Measurements from ENCODE around the gene RXFP1.

DNA sequence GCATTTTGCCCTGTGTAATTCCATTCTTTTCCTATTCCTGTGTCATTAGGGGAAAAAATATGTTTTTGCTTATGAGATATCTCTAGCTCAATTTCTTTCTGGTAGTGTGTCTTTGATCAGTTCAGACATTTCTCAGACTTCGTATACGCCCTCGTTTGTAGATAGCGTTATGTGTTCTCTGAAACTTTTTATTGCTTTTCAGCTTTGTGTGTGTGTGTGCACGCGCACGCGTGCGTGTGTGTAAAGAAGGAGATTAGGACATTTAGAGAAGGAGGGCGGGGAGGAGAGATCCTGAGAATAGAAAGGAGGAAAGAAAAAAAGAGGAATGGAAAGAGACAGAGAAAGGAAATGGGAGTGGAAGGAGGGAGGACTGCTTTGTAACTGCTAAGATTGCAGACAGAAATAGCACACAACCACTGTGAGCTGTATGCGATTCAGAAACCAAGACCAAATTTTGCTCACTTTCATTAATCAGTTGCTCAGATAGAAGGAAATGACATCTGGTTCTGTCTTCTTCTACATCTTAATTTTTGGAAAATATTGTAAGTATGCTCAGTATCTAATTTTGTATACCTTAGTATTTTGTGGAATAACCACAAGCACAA lies at the start of gene RXFP1:
- no peak for TF ChIP-seq POLR2A (IDR thresholded peaks at IDR 0.05)
- no peak for TF ChIP-seq EP300 (IDR thresholded peaks at IDR 0.05)
- no peak for TF ChIP-seq CTCF (IDR thresholded peaks at IDR 0.05)

All from ovary (tissue), 3 donors.